Upper lobe of left lung (tissue), 4 donors: ENCODE measurements around the gene HSF4.

Experiments
- EP300 ChIP-seq, 4 donors: sonication (generic); formaldehyde crosslinking; IDR thresholded peaks; one replicate each; pipeline ENCODE4 v1.5.1; 2017; ENCODE audit warnings: antibody characterized with exemption in 4 of 4, control low read depth in 2 of 4
- POLR2A ChIP-seq, 4 donors: fragments of 450-650 bp; IDR thresholded peaks; one replicate each; pipeline ENCODE4 v1.5.1; 2016 to 2017; ENCODE audit warnings: antibody characterized with exemption in 4 of 4, mild to moderate bottlenecking in 2 of 4
- POLR2AphosphoS5 ChIP-seq, 2 donors: sonication (generic); formaldehyde crosslinking; IDR thresholded peaks; one replicate each; pipeline ENCODE4 v1.5.1; 2017; ENCODE audit warnings: antibody characterized with exemption in 2 of 2
- TF ChIP-seq, protein P1 (sequence below), 6 experiments: fragments of 450-650 bp in 4 of 6; fragments of 200-600 bp in 2 of 6; sonication (generic) in 2 of 6; IDR thresholded peaks; one replicate each; pipeline ENCODE4 v1.5.1; 2016 to 2019; ENCODE audit warnings: antibody characterized with exemption in 6 of 6

DNA sequence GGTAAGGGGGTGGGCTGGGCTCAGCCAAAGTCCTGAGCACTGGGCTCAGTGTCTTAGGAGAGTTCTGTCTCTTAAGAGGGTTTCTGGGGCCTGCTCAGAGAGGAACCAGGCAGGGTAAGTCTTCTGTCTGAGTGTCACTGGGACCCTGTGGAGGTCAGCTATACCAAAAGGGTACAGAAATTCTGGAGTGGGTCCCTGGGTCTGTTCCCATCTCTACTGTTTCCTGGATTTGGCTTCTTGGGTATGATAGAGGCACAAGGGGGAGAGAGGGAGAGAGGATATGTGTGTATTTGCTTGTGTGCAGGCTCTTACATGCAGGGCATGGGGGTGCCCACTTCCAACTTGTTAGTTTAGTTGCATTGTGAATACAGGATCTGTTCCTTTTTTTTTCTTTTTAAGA, 29.0 kb downstream of the HSF4 start:
- TF ChIP-seq, protein P1, sequence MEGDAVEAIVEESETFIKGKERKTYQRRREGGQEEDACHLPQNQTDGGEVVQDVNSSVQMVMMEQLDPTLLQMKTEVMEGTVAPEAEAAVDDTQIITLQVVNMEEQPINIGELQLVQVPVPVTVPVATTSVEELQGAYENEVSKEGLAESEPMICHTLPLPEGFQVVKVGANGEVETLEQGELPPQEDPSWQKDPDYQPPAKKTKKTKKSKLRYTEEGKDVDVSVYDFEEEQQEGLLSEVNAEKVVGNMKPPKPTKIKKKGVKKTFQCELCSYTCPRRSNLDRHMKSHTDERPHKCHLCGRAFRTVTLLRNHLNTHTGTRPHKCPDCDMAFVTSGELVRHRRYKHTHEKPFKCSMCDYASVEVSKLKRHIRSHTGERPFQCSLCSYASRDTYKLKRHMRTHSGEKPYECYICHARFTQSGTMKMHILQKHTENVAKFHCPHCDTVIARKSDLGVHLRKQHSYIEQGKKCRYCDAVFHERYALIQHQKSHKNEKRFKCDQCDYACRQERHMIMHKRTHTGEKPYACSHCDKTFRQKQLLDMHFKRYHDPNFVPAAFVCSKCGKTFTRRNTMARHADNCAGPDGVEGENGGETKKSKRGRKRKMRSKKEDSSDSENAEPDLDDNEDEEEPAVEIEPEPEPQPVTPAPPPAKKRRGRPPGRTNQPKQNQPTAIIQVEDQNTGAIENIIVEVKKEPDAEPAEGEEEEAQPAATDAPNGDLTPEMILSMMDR (IDR thresholded peaks at IDR 0.05), result no peak
- TF ChIP-seq POLR2A (IDR thresholded peaks at IDR 0.05), result no peak
- TF ChIP-seq EP300 (IDR thresholded peaks at IDR 0.05), result no peak
- no peak for TF ChIP-seq POLR2AphosphoS5 (IDR thresholded peaks at IDR 0.05)
